HS-27A (cell line): ENCODE data around the gene ORC6.

Source experiments
- DNase-seq: peaks from one replicate; pipeline ENCODE4 v3.0.0-alpha.2; 2012; ENCODE audit warnings: low read depth, missing footprints

Gene ORC6

GRCh38 chr16:46731691-46732555, 42.5 kb downstream of the ORC6 start:
- no peak for DNase-seq

GRCh38 chr16:46732561-46732960, 43.1 kb downstream of the ORC6 start:
- DNase-seq = no peak

GRCh38 chr16:46733319-46733830, 43.9 kb downstream of the ORC6 start:
- no peak for DNase-seq

GRCh38 chr16:46736695-46737094, 47.2 kb downstream of the ORC6 start:
- DNase-seq = no peak

GRCh38 chr16:46737621-46738214, 48.3 kb downstream of the ORC6 start:
- no peak for DNase-seq

- DNase-seq = no peak
These were observed 50.5 kb downstream of the ORC6 start for GRCh38 chr16:46739934-46740333.

GRCh38 chr16:46743232-46743719, 53.8 kb downstream of the ORC6 start:
- DNase-seq = no peak

- no peak for DNase-seq
These were observed 56.2 kb downstream of the ORC6 start for GRCh38 chr16:46745617-46746016.

GRCh38 chr16:46746821-46747776, 57.6 kb downstream of the ORC6 start:
- DNase-seq = no peak
